ENCODE results near the gene NAXE.

NAXE gene

GRCh38 chr1:156560585-156561163 lies 30.9 kb upstream of the NAXE start:
- no peaks in the 10 kb centered on the region for H3K79me2 ChIP-seq
- TF ChIP-seq, protein P1, sequence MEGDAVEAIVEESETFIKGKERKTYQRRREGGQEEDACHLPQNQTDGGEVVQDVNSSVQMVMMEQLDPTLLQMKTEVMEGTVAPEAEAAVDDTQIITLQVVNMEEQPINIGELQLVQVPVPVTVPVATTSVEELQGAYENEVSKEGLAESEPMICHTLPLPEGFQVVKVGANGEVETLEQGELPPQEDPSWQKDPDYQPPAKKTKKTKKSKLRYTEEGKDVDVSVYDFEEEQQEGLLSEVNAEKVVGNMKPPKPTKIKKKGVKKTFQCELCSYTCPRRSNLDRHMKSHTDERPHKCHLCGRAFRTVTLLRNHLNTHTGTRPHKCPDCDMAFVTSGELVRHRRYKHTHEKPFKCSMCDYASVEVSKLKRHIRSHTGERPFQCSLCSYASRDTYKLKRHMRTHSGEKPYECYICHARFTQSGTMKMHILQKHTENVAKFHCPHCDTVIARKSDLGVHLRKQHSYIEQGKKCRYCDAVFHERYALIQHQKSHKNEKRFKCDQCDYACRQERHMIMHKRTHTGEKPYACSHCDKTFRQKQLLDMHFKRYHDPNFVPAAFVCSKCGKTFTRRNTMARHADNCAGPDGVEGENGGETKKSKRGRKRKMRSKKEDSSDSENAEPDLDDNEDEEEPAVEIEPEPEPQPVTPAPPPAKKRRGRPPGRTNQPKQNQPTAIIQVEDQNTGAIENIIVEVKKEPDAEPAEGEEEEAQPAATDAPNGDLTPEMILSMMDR (IDR thresholded peaks at IDR 0.05) = no peak
- H3K36me3 ChIP-seq (ENCODE audit: control insufficient read depth, insufficient read depth, low read length) = no peaks in the 10 kb centered on the region
- H3K4me1 ChIP-seq = no peaks in the 10 kb centered on the region
- no peak overlapping the region for H3K27ac ChIP-seq
- no peak overlapping the region for H3K4me2 ChIP-seq (ENCODE audit: low read length)
- no peak overlapping the region for H3K4me3 ChIP-seq (ENCODE audit: low read depth, low read length)
- H3K9me3 ChIP-seq (ENCODE audit: control insufficient read depth, low read length) = no peaks in the 10 kb centered on the region
- H3K9ac ChIP-seq = no peak overlapping the region
- H2AFZ ChIP-seq = no peak overlapping the region
- H3K27me3 ChIP-seq (ENCODE audit: control insufficient read depth, insufficient read depth, low read length) = no peaks in the 10 kb centered on the region

- Histone ChIP-seq H3K4me3 (ENCODE audit: low read depth, low read length) (no peak overlapping the region), H3K36me3 (ENCODE audit: control insufficient read depth, insufficient read depth, low read length) (no peaks in the 10 kb centered on the region), H3K4me2 (ENCODE audit: low read length) (no peak overlapping the region), H3K9ac (no peak overlapping the region), H3K79me2 (no peaks in the 10 kb centered on the region), H2AFZ (no peak overlapping the region), H3K4me1 (no peaks in the 10 kb centered on the region), H3K9me3 (ENCODE audit: control insufficient read depth, low read length) (no peaks in the 10 kb centered on the region), H3K27me3 (ENCODE audit: control insufficient read depth, insufficient read depth, low read length) (no peaks in the 10 kb centered on the region), H3K27ac (no peak overlapping the region)
- TF ChIP-seq, protein P1 (IDR thresholded peaks at IDR 0.05) = no peak
Measured at GRCh38 chr1:156565519-156565918, 26.1 kb upstream of the NAXE start.

DNA sequence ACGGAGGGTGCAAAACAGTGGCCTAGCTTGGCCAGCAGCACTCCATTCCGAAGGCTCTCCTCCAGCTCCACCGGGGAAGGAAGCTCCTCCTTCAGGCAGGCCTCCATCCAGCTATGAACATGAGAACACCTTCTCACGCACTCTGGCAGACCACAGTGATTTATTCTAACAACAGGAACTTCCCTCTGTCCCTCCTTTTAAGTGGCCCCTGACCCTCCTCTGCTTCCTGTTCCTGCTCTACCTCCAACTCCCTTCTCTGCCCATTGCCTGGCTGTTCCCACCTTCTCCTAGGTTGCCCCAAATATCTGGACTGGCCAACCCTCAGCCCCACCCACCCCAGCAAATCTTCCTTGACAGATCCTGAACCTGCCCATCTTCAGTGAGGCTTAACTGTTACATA lies 25.1 kb upstream of the NAXE start:
- Histone ChIP-seq H3K4me2 (ENCODE audit: low read length) (no peak overlapping the region), H3K79me2 (no peaks in the 10 kb centered on the region), H3K4me1 (no peaks in the 10 kb centered on the region), H3K27ac (no peak overlapping the region), H3K4me3 (ENCODE audit: low read depth, low read length) (no peak overlapping the region), H3K9ac (no peak overlapping the region), H3K36me3 (ENCODE audit: control insufficient read depth, insufficient read depth, low read length) (no peaks in the 10 kb centered on the region), H2AFZ (no peak overlapping the region), H3K27me3 (ENCODE audit: control insufficient read depth, insufficient read depth, low read length) (no peaks in the 10 kb centered on the region), H3K9me3 (ENCODE audit: control insufficient read depth, low read length) (no peaks in the 10 kb centered on the region)
- TF ChIP-seq, protein P1 (IDR thresholded peaks at IDR 0.05) = no peak

- TF ChIP-seq, protein P1 (IDR thresholded peaks at IDR 0.05) = no peak
- Histone ChIP-seq H3K79me2 (no peaks in the 10 kb centered on the region), H2AFZ (no peak overlapping the region), H3K27me3 (ENCODE audit: control insufficient read depth, insufficient read depth, low read length) (no peaks in the 10 kb centered on the region), H3K36me3 (ENCODE audit: control insufficient read depth, insufficient read depth, low read length) (no peaks in the 10 kb centered on the region), H3K4me1 (no peaks in the 10 kb centered on the region), H3K27ac (no peak overlapping the region), H3K4me2 (ENCODE audit: low read length) (no peak overlapping the region), H3K9me3 (ENCODE audit: control insufficient read depth, low read length) (no peaks in the 10 kb centered on the region), H3K4me3 (ENCODE audit: low read depth, low read length) (no peak overlapping the region), H3K9ac (no peak overlapping the region)
Measured at GRCh38 chr1:156571261-156571852, 20.2 kb upstream of the NAXE start.
